H1 (cell line): Measurements from ENCODE around the gene TMEM44. TPM values are rescaled to one million over a fixed set of nuclear protein-coding genes. Genes with fewer than 3 reads are reported as not detected.
A peak's percentile ranks its signal among the peaks of the same experiment; 100 is the strongest.

ENCODE experiments used
- ATF3 ChIP-seq: IDR thresholded peaks from 2 replicates; pipeline ENCODE4 v1.6.1; 2011; ENCODE audit warnings: low read depth, mild to moderate bottlenecking, low read length; ENCODE audit not compliant: insufficient read depth
- BCL11A ChIP-seq, 2 experiments: IDR thresholded peaks; one replicate each; pipeline ENCODE4 v1.6.1; 2011; ENCODE audit warnings: low read depth in 2 of 2, low read length in 2 of 2, mild to moderate bottlenecking in 2 of 2
- SAP30 ChIP-seq: fragments of 300-600 bp; sonication (generic); IDR thresholded peaks from 2 replicates; pipeline ENCODE4 v1.7.1; 2012; ENCODE audit warnings: low read length, moderate library complexity, mild to moderate bottlenecking, inconsistent platforms; ENCODE audit not compliant: insufficient read depth, insufficient replicate concordance
- SP2 ChIP-seq: IDR thresholded peaks from 2 replicates; pipeline ENCODE4 v1.6.1; 2012; ENCODE audit warnings: mild to moderate bottlenecking, low read length, inconsistent platforms
- polyA plus RNA-seq, 7 experiments: library from polyadenylated mRNA; depleted of rRNA in 3 of 7; stranded (reverse) in 5 of 7; unstranded in 2 of 7; fragments of >200 nt in 5 of 7; fragments of 200-250 nt in 2 of 7; gene quantifications; 1 replicate in 5 of 7; 2 replicates in 1 of 7; 4 replicates in 1 of 7; pipeline versions ENCODE4 v1.2.1 to v1.2.3, GENCODE V29; 2011 to 2013; ENCODE audit warnings: missing spikeins in 2 of 7, mixed read lengths in 2 of 7
- total RNA-seq: library from RNA; stranded (reverse); fragmentation: NEBNext Ultra II Directional; extraction: Animal tissue kit (Norgen Biotek cat#: 25700); gene quantifications from 2 replicates; pipeline ENCODE4 v1.2.1, GENCODE V29; 2021

The TMEM44 gene
- total and polyA plus RNA-seq, 2 of the 8 experiments (the other 6 are each of a cell fraction or from before 2014, with no cell fraction given): 14.0 to 16.7 TPM

GRCh38 chr3:194682694-194683310, 49.6 kb upstream of the TMEM44 start (continued):
- no peak for TF ChIP-seq SP2
- TF ChIP-seq BCL11A (IDR thresholded peaks at IDR 0.05; ENCODE audit: low read depth in 2 of 2, low read length in 2 of 2): no peak
- 0 out of 2 replicates have a peak, but pooled peaks have one; percentile 13 for TF ChIP-seq ATF3
- no peak for TF ChIP-seq SAP30
